Activated CD4-positive, alpha-beta memory T cell treated with anti-CD3 and anti-CD28 coated beads, Interleukin-2, amount 10 ng/mL, durations not matched to agents 7 days and 5 days (primary cell): Measurements from ENCODE around the gene TMED8. TPM values are rescaled to one million over a fixed set of nuclear protein-coding genes. Genes with fewer than 3 reads are reported as not detected.

Experiments used
- CTCF ChIA-PET: fragments of 350-600 bp; sonication (Branson Sonifier 250); formaldehyde crosslinking; loops from one replicate; lab custom pipeline; 2021; ENCODE audit warnings: antibody characterized with exemption, inconsistent platforms; lab: Charles Lee
- POLR2A ChIA-PET: fragments of 350-600 bp; sonication (Branson Sonifier 250); formaldehyde crosslinking; loops from one replicate; lab custom pipeline; 2021; ENCODE audit warnings: antibody characterized with exemption; lab: Charles Lee
- DNase-seq: peaks from one replicate; pipeline ENCODE4 v3.0.0-alpha.2; 2020
- H3K27ac Mint-ChIP-seq: one replicate; pipeline ENCODE4 v1.8.0; 2021; ENCODE audit warnings: mild to moderate bottlenecking, mixed read lengths
- H3K27me3 Mint-ChIP-seq: one replicate; pipeline ENCODE4 v1.8.0; 2021; ENCODE audit warnings: mixed read lengths
- H3K36me3 Mint-ChIP-seq: one replicate; pipeline ENCODE4 v1.8.0; 2021; ENCODE audit warnings: low read depth, mixed read lengths
- H3K4me1 Mint-ChIP-seq: one replicate; pipeline ENCODE4 v1.8.0; 2021; ENCODE audit warnings: mixed read lengths
- H3K4me3 Mint-ChIP-seq: one replicate; pipeline ENCODE4 v1.8.0; 2021; ENCODE audit warnings: mild to moderate bottlenecking, mixed read lengths
- H3K9me3 Mint-ChIP-seq: one replicate; pipeline ENCODE4 v1.8.0; 2021; ENCODE audit warnings: mixed read lengths
- total RNA-seq, 2 experiments: library from RNA; stranded (reverse); gene quantifications; one replicate each; pipeline ENCODE4 v1.2.3, GENCODE V29; 2021

TMED8 gene
- total RNA-seq, 2 experiments from 2014 or later: 21.2 to 22.2 TPM

- ChIA-PET POLR2A (no interaction called here), CTCF (no interaction called here)
- DNase-seq: no peak
- H3K9me3 Mint-ChIP-seq: no peaks in the 10 kb centered on the region
- H3K4me3 Mint-ChIP-seq: no peak overlapping the region
- H3K36me3 Mint-ChIP-seq: no peaks in the 10 kb centered on the region
- no peaks in the 10 kb centered on the region for H3K27me3 Mint-ChIP-seq
- H3K4me1 Mint-ChIP-seq: no peaks in the 10 kb centered on the region
- no peak overlapping the region for H3K27ac Mint-ChIP-seq
Measured at GRCh38 chr14:77400216-77400615, 23.3 kb upstream of the TMED8 start.

GRCh38 chr14:77390188-77390587 lies 13.3 kb upstream of the TMED8 start:
- Mint-ChIP-seq H3K36me3 (no peaks in the 10 kb centered on the region), H3K4me1 (no peaks in the 10 kb centered on the region), H3K27ac (no peak overlapping the region), H3K27me3 (no peaks in the 10 kb centered on the region), H3K4me3 (no peak overlapping the region), H3K9me3 (no peaks in the 10 kb centered on the region)
- CTCF ChIA-PET: no interaction called here
- no peak for DNase-seq
- POLR2A ChIA-PET: no interaction called here

- no peak for DNase-seq
- H3K27me3 Mint-ChIP-seq: no peaks in the 10 kb centered on the region
- no peak overlapping the region for H3K4me3 Mint-ChIP-seq
- H3K27ac Mint-ChIP-seq: no peak overlapping the region
- H3K36me3 Mint-ChIP-seq: peaks cover 19% of the 10 kb centered on the region
- ChIA-PET CTCF (no interaction called here), POLR2A (no interaction called here)
- H3K9me3 Mint-ChIP-seq: no peaks in the 10 kb centered on the region
- peaks cover 25% of the 10 kb centered on the region for H3K4me1 Mint-ChIP-seq
Measured at GRCh38 chr14:77378701-77379100, 1.8 kb upstream of the TMED8 start.

GRCh38 chr14:77377502-77377844 lies 579 bp upstream of the TMED8 start:
- H3K4me3 Mint-ChIP-seq: no peak overlapping the region
- H3K27me3 Mint-ChIP-seq: no peaks in the 10 kb centered on the region
- H3K4me1 Mint-ChIP-seq: peaks cover 36% of the 10 kb centered on the region
- H3K27ac Mint-ChIP-seq: no peak overlapping the region
- POLR2A ChIA-PET: interaction anchor here (0.7 to 4.3 kb wide), 11 partner anchors 10 to 257 kb away, joined by 3 to 39 read pairs (median 5); partner anchors contain the start of genes AHSA1, GSTZ1, POMT2 and VIPAS39
- no peaks in the 10 kb centered on the region for H3K9me3 Mint-ChIP-seq
- H3K36me3 Mint-ChIP-seq: peaks cover 28% of the 10 kb centered on the region
- CTCF ChIA-PET: interaction anchor here (1.0 to 2.9 kb wide), 8 partner anchors 24 to 253 kb away, joined by 3 to 17 read pairs (median 6); partner anchors contain the start of genes AHSA1, GSTZ1, POMT2 and VIPAS39
- DNase-seq: no peak

- peak; percentile 47 for DNase-seq
- Mint-ChIP-seq H3K27me3 (no peaks in the 10 kb centered on the region), H3K4me3 (peak overlapping the region; percentile 87), H3K4me1 (peaks cover 44% of the 10 kb centered on the region), H3K27ac (peak overlapping the region; percentile 77), H3K9me3 (no peaks in the 10 kb centered on the region), H3K36me3 (peaks cover 29% of the 10 kb centered on the region)
- POLR2A ChIA-PET: interaction anchor here (1.0 to 4.3 kb wide), 8 partner anchors 8 to 256 kb away, joined by 3 to 39 read pairs (median 5); partner anchors contain the start of genes AHSA1, GSTZ1, POMT2 and VIPAS39
- CTCF ChIA-PET: interaction anchor here (0.5 to 2.9 kb wide), 12 partner anchors 23 to 252 kb away, joined by 3 to 17 read pairs (median 4); partner anchors contain the start of genes AHSA1, GSTZ1, POMT2 and VIPAS39
Measured at GRCh38 chr14:77375973-77376770, 722 bp downstream of the TMED8 start.

- peak overlapping the region; percentile 38 for H3K27ac Mint-ChIP-seq
- DNase-seq: no peak
- ChIA-PET CTCF (interaction anchor here (1.4 to 2.9 kb wide), 2 partner anchors 54 to 224 kb away, joined by 3 to 17 read pairs; partner anchors contain the start of genes GSTZ1 and POMT2), POLR2A (interaction anchor here (3.2 to 4.3 kb wide), 2 partner anchors 54 to 83 kb away, joined by 26 to 39 read pairs; partner anchors contain the start of genes AHSA1, GSTZ1, POMT2 and VIPAS39)
- peak overlapping the region; percentile 87 for H3K4me3 Mint-ChIP-seq
- H3K9me3 Mint-ChIP-seq: no peaks in the 10 kb centered on the region
- no peaks in the 10 kb centered on the region for H3K27me3 Mint-ChIP-seq
- H3K4me1 Mint-ChIP-seq: peaks cover 44% of the 10 kb centered on the region
- H3K36me3 Mint-ChIP-seq: peaks cover 29% of the 10 kb centered on the region
Measured at GRCh38 chr14:77375164-77375950, 1.5 kb downstream of the TMED8 start.

- Mint-ChIP-seq H3K9me3 (no peaks in the 10 kb centered on the region), H3K4me1 (peaks cover 57% of the 10 kb centered on the region), H3K27me3 (no peaks in the 10 kb centered on the region), H3K4me3 (peak overlapping the region; percentile 2), H3K36me3 (peaks cover 29% of the 10 kb centered on the region), H3K27ac (peak overlapping the region; percentile 55)
- CTCF ChIA-PET: no interaction called here
- no peak for DNase-seq
- POLR2A ChIA-PET: no interaction called here
Measured at GRCh38 chr14:77372304-77372841, 4.5 kb downstream of the TMED8 start.

- Mint-ChIP-seq H3K27me3 (no peaks in the 10 kb centered on the region), H3K9me3 (no peaks in the 10 kb centered on the region), H3K27ac (peak overlapping the region; percentile 54), H3K4me1 (peaks cover 38% of the 10 kb centered on the region), H3K36me3 (peaks cover 16% of the 10 kb centered on the region), H3K4me3 (no peak overlapping the region)
- ChIA-PET CTCF (no interaction called here), POLR2A (interaction anchor here (0.8 kb wide), 1 partner anchor 48 kb away, joined by 5 read pairs; the partner anchor contains the start of genes GSTZ1 and POMT2)
- DNase-seq: peak; percentile 29
Measured at GRCh38 chr14:77369285-77369684, 7.6 kb downstream of the TMED8 start.

GRCh38 chr14:77364146-77364545 lies 12.7 kb downstream of the TMED8 start:
- peaks cover 16% of the 10 kb centered on the region for H3K4me1 Mint-ChIP-seq
- H3K36me3 Mint-ChIP-seq: peaks cover 3% of the 10 kb centered on the region
- ChIA-PET POLR2A (interaction anchor here (1.6 kb wide), 1 partner anchor 13 kb away, joined by 5 read pairs; the partner anchor contains the start of genes SAMD15 and TMED8), CTCF (no interaction called here)
- no peaks in the 10 kb centered on the region for H3K27me3 Mint-ChIP-seq
- no peaks in the 10 kb centered on the region for H3K9me3 Mint-ChIP-seq
- no peak for DNase-seq
- H3K4me3 Mint-ChIP-seq: no peak overlapping the region
- no peak overlapping the region for H3K27ac Mint-ChIP-seq

- Mint-ChIP-seq H3K27ac (no peak overlapping the region), H3K27me3 (no peaks in the 10 kb centered on the region), H3K4me3 (no peak overlapping the region), H3K36me3 (peaks cover 3% of the 10 kb centered on the region), H3K4me1 (peaks cover 11% of the 10 kb centered on the region), H3K9me3 (no peaks in the 10 kb centered on the region)
- CTCF ChIA-PET: interaction anchor here (0.8 kb wide), 1 partner anchor 44 kb away, joined by 3 read pairs; no protein-coding TSS in a partner anchor
- POLR2A ChIA-PET: no interaction called here
- no peak for DNase-seq
Measured at GRCh38 chr14:77359626-77360025, 17.3 kb downstream of the TMED8 start.

- no peaks in the 10 kb centered on the region for H3K9me3 Mint-ChIP-seq
Measured at GRCh38 chr14:77356899-77357298, 20.0 kb downstream of the TMED8 start.

GRCh38 chr14:77355811-77356210 lies 21.1 kb downstream of the TMED8 start:
- Mint-ChIP-seq H3K36me3 (no peaks in the 10 kb centered on the region), H3K27me3 (no peaks in the 10 kb centered on the region), H3K9me3 (no peaks in the 10 kb centered on the region), H3K27ac (no peak overlapping the region), H3K4me1 (peaks cover 5% of the 10 kb centered on the region), H3K4me3 (no peak overlapping the region)
- POLR2A ChIA-PET: no interaction called here
- CTCF ChIA-PET: no interaction called here
- no peak for DNase-seq

More at GRCh38 chr14:77356899-77357298, 20.0 kb downstream of the TMED8 start:
- H3K4me3 Mint-ChIP-seq: no peak overlapping the region
- DNase-seq: no peak
- H3K4me1 Mint-ChIP-seq: peaks cover 8% of the 10 kb centered on the region
- POLR2A ChIA-PET: no interaction called here
- H3K27ac Mint-ChIP-seq: no peak overlapping the region
- no peaks in the 10 kb centered on the region for H3K27me3 Mint-ChIP-seq
- H3K36me3 Mint-ChIP-seq: no peaks in the 10 kb centered on the region
- CTCF ChIA-PET: interaction anchor here (0.5 kb wide), 1 partner anchor 78 kb away, joined by 3 read pairs; no protein-coding TSS in a partner anchor
